Fibroblast of lung (primary cell): Measurements from ENCODE around the gene UBAP2. TPM values are rescaled to one million over a fixed set of nuclear protein-coding genes. Genes with fewer than 3 reads are reported as not detected.

Experiments used
- DNase-seq, 2 donors: peaks; one replicate each; pipeline versions ENCODE4 v3.0.0 to v3.0.0-alpha.2; 2010; ENCODE audit warnings: low read depth in 2 of 2
- H2AFZ ChIP-seq: 2 replicates; pipeline ENCODE4 v1.5.1; 2012; ENCODE audit warnings: low read length, control low read depth, inconsistent platforms
- H3K27ac ChIP-seq: 2 replicates; pipeline ENCODE4 v1.5.1; 2011; ENCODE audit warnings: low read length, control low read depth; ENCODE audit not compliant: insufficient read depth
- H3K27me3 ChIP-seq: 2 replicates; pipeline ENCODE4 v1.5.1; 2011; ENCODE audit warnings: mild to moderate bottlenecking, low read length; ENCODE audit not compliant: control insufficient read depth, insufficient read depth
- H3K36me3 ChIP-seq: 2 replicates; pipeline ENCODE4 v1.5.1; 2011; ENCODE audit warnings: low read length; ENCODE audit not compliant: control insufficient read depth, insufficient read depth
- H3K4me1 ChIP-seq: 2 replicates; pipeline ENCODE4 v1.5.1; 2011; ENCODE audit warnings: low read length; ENCODE audit not compliant: control insufficient read depth, insufficient read depth; ENCODE audit errors: extremely low read depth
- H3K4me2 ChIP-seq: 2 replicates; pipeline ENCODE4 v1.5.1; 2011; ENCODE audit warnings: low read length, control low read depth; ENCODE audit not compliant: insufficient read depth; ENCODE audit errors: extremely low read depth
- H3K4me3 ChIP-seq, 4 experiments: fragments of 200-600 bp in 1 of 4; sonication (generic) in 1 of 4; replicated peaks in 1 of 4; 2 replicates each; pipeline ENCODE4 v1.5.1; 2011 to 2016; ENCODE audit warnings: low read length in 4 of 4, low read depth in 3 of 4, mild to moderate bottlenecking in 3 of 4, control low read depth in 2 of 4, inconsistent platforms in 1 of 4, mixed read lengths in 1 of 4; ENCODE audit not compliant: insufficient read depth in 1 of 4; ENCODE audit errors: control extremely low read depth in 1 of 4
- H3K79me2 ChIP-seq: 2 replicates; pipeline ENCODE4 v1.5.1; 2012; ENCODE audit warnings: mild to moderate bottlenecking, low read length, inconsistent platforms; ENCODE audit not compliant: control insufficient read depth, insufficient read depth
- H3K9ac ChIP-seq: 2 replicates; pipeline ENCODE4 v1.5.1; 2011; ENCODE audit warnings: mild to moderate bottlenecking, low read length, control low read depth; ENCODE audit not compliant: insufficient read depth
- H3K9me3 ChIP-seq: 2 replicates; pipeline ENCODE4 v1.5.1; 2012; ENCODE audit warnings: low read depth, low read length; ENCODE audit not compliant: control insufficient read depth, insufficient read depth
- H4K20me1 ChIP-seq: 2 replicates; pipeline ENCODE4 v1.5.1; 2011; ENCODE audit warnings: low read length; ENCODE audit not compliant: control insufficient read depth, insufficient read depth; ENCODE audit errors: extremely low read depth
- CTCF ChIP-seq, 2 donors: IDR thresholded peaks in 1 of 2; conservative IDR thresholded peaks in 1 of 2; 1 replicate in 1 of 2; 2 replicates in 1 of 2; pipeline ENCODE4 v1.5.1; 2011 to 2012; ENCODE audit warnings: low read length in 2 of 2, control low read depth in 1 of 2, inconsistent platforms in 1 of 2, low read depth in 1 of 2, mild to moderate bottlenecking in 1 of 2
- EZH2 ChIP-seq: IDR thresholded peaks from 2 replicates; pipeline ENCODE4 v1.5.1; 2012; ENCODE audit warnings: low read length, control low read depth, mild to moderate bottlenecking; ENCODE audit errors: missing control alignments
- polyA plus RNA-seq, 2 donors: library from polyadenylated mRNA; depleted of rRNA in 1 of 2; stranded (reverse) in 1 of 2; unstranded in 1 of 2; fragments of >200 nt; gene quantifications; 2 replicates each; pipeline ENCODE4 v1.2.1, GENCODE V29; 2011 to 2012; ENCODE audit warnings: missing spikeins in 1 of 2
- total RNA-seq: library from RNA; depleted of rRNA; stranded (reverse); fragments of >200 nt; gene quantifications from 2 replicates; pipeline ENCODE4 v1.2.1, GENCODE V29; 2014

Gene UBAP2
- total and polyA plus RNA-seq, 2 donors (not counting 1 experiment from before 2014, with no cell fraction given), result 10.2 to 20.6 TPM

- H3K9me3 ChIP-seq, result no peaks in the 10 kb centered on the region
- H3K4me2 ChIP-seq, result no peak overlapping the region
- H3K4me1 ChIP-seq, result no peaks in the 10 kb centered on the region
- H3K27ac ChIP-seq, result no peak overlapping the region
- H3K79me2 ChIP-seq, result no peaks in the 10 kb centered on the region
- H2AFZ ChIP-seq, result no peak overlapping the region
- H4K20me1 ChIP-seq, result no peaks in the 10 kb centered on the region
- TF ChIP-seq EZH2 (no peak), CTCF (conservative IDR thresholded peaks at IDR 0.05 in 1 of 2, IDR thresholded peaks at IDR 0.05 in 1 of 2; ENCODE audit: low read depth in 1 of 2, low read length in 2 of 2) (no peak)
- H3K9ac ChIP-seq, result no peak overlapping the region
- H3K27me3 ChIP-seq, result no peaks in the 10 kb centered on the region
- no peak for DNase-seq
- peaks cover 32% of the 10 kb centered on the region for H3K36me3 ChIP-seq
- no peak overlapping the region for H3K4me3 ChIP-seq
These were observed 117.4 kb downstream of the UBAP2 start for GRCh38 chr9:33931326-33931725.

GRCh38 chr9:33927694-33928093 lies 121.0 kb downstream of the UBAP2 start:
- Histone ChIP-seq H3K27ac (no peak overlapping the region), H3K4me3 (no peak overlapping the region), H3K9ac (no peak overlapping the region), H3K9me3 (no peaks in the 10 kb centered on the region), H3K4me1 (no peaks in the 10 kb centered on the region), H3K4me2 (no peak overlapping the region), H2AFZ (no peak overlapping the region), H3K27me3 (no peaks in the 10 kb centered on the region), H4K20me1 (no peaks in the 10 kb centered on the region), H3K79me2 (no peaks in the 10 kb centered on the region), H3K36me3 (peaks cover 52% of the 10 kb centered on the region)
- DNase-seq, result no peak
- TF ChIP-seq EZH2 (no peak), CTCF (conservative IDR thresholded peaks at IDR 0.05 in 1 of 2, IDR thresholded peaks at IDR 0.05 in 1 of 2; ENCODE audit: low read depth in 1 of 2, low read length in 2 of 2) (no peak)

DNA sequence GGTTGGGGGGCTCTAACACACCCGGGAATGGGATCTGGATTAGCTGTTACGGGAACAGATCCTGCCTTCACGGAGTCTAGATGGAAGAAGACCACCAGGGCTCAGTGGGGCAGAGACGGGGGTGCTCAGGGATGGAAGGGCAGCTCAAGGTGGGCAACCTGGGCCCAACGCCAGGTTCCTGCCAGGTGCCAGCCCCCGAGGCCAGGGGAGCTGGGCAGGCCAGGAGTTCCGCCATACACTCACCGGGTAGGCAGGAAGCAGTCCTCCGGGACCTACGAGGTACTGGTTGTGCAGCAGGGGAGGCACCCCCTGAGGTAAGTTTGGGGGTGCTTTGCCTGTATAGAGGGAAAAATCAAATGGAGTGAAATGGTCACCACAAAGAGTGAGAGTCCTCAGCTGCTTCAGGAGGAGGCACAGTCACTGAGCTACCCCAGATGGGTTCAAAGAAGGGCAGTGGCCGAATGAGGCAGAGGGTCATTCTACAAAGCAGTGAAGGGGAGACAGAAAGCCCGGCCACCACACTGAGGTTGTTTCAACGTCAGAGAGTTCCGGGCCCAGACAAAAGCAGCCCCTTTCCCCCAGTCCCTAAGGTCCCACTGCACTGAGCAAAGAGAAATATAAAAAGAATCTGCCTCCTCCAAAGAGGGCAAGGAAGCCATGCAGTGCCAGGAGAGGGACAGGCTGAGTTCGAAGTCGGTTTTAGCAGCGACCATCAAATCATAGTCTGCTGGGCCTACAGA lies 121.8 kb downstream of the UBAP2 start:
- DNase-seq, result no peak
- Histone ChIP-seq H3K4me3 (no peak overlapping the region), H3K27me3 (no peaks in the 10 kb centered on the region), H3K36me3 (peaks cover 59% of the 10 kb centered on the region), H4K20me1 (no peaks in the 10 kb centered on the region), H3K27ac (no peak overlapping the region), H3K9me3 (no peaks in the 10 kb centered on the region), H3K4me1 (no peaks in the 10 kb centered on the region), H3K79me2 (no peaks in the 10 kb centered on the region), H2AFZ (no peak overlapping the region), H3K9ac (no peak overlapping the region), H3K4me2 (no peak overlapping the region)
- TF ChIP-seq EZH2 (no peak), CTCF (conservative IDR thresholded peaks at IDR 0.05 in 1 of 2, IDR thresholded peaks at IDR 0.05 in 1 of 2; ENCODE audit: low read depth in 1 of 2, low read length in 2 of 2) (no peak)
